ENCODE data around the gene ATXN1.

Gene ATXN1

DNA sequence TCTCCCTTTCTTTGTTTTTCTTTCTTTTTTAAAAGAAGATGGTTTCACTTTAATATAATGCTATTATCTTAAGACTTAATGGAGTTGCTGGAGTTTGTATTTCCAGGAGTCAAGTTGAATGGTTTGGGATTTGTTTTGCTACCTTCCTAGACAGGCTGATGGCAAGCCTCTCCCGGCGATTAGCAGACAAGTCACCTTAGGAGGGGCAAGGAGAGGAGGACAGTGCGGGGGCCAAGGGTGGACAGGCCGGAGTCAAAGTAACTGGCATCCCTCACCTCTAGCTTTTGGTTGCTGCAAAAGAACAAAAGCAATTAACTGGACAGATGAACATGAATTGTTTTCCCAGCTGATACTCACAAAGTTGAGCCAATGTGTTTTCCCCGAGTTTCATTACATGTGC is 465.8 kb downstream of the ATXN1 start:
- TF ChIP-seq, protein P1, sequence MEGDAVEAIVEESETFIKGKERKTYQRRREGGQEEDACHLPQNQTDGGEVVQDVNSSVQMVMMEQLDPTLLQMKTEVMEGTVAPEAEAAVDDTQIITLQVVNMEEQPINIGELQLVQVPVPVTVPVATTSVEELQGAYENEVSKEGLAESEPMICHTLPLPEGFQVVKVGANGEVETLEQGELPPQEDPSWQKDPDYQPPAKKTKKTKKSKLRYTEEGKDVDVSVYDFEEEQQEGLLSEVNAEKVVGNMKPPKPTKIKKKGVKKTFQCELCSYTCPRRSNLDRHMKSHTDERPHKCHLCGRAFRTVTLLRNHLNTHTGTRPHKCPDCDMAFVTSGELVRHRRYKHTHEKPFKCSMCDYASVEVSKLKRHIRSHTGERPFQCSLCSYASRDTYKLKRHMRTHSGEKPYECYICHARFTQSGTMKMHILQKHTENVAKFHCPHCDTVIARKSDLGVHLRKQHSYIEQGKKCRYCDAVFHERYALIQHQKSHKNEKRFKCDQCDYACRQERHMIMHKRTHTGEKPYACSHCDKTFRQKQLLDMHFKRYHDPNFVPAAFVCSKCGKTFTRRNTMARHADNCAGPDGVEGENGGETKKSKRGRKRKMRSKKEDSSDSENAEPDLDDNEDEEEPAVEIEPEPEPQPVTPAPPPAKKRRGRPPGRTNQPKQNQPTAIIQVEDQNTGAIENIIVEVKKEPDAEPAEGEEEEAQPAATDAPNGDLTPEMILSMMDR (IDR thresholded peaks at IDR 0.05; ENCODE audit: control extremely low read depth, extremely low read depth, low read depth, missing control alignments): no peak
- no peak for DNase-seq (ENCODE audit: extremely low spot score)
- ChIA-PET POLR2A (no interaction called here), CTCF (interaction anchor here (1.0 to 9.2 kb wide), 3 partner anchors 10 to 114 kb away, joined by 3 to 70 read pairs (median 4); no protein-coding TSS in a partner anchor)

DNA sequence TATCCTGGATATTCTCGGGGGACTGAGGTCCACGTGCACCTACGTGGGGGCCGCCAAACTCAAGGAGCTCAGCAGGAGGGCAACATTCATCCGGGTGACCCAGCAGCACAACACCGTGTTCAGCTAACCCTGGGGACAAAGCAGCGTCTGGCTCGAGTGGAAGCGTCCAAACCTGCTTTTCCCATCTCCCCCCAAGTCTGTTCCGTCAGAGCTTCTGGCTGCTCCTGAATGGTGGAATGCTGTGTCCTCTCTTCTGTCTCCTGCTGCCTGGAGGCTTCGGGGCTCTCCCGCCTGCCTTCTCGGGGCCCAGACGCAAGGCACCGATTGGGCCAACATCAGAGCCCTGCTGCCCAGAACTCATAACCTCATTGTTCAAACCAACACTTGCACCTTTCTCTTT is 466.2 kb downstream of the ATXN1 start:
- ChIA-PET CTCF (interaction anchor here (1.0 to 9.2 kb wide), 2 partner anchors 9 to 115 kb away, joined by 3 to 70 read pairs; no protein-coding TSS in a partner anchor), POLR2A (no interaction called here)
- no peak for DNase-seq (ENCODE audit: extremely low spot score)
- TF ChIP-seq, protein P1 (IDR thresholded peaks at IDR 0.05; ENCODE audit: control extremely low read depth, extremely low read depth, low read depth, missing control alignments): no peak

DNA sequence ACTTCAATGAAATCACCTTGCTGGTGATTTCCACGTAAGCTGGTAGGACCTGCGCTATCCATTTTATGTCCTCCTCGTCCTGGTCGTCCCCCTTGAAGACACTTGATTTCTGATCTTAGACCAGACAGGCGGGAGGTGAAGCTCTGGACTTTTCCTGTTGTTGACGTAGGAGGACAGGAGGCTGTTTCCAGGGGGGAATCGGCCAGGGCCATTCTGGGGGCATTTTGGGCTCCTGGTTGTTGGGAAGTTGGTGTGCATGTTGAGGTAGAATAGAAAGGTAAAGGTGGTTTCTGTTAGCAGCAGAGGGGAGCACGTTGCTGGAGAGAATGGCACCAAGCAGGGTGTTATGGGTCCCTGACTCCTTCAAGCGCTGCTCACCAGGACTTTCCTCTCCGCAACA is 466.9 kb downstream of the ATXN1 start:
- ChIA-PET CTCF (interaction anchor here (0.6 to 9.2 kb wide), 2 partner anchors 9 to 38 kb away, joined by 3 to 70 read pairs; no protein-coding TSS in a partner anchor), POLR2A (no interaction called here)
- no peak for DNase-seq (ENCODE audit: extremely low spot score)
- TF ChIP-seq, protein P1 (IDR thresholded peaks at IDR 0.05; ENCODE audit: control extremely low read depth, extremely low read depth, low read depth, missing control alignments): no peak

DNA sequence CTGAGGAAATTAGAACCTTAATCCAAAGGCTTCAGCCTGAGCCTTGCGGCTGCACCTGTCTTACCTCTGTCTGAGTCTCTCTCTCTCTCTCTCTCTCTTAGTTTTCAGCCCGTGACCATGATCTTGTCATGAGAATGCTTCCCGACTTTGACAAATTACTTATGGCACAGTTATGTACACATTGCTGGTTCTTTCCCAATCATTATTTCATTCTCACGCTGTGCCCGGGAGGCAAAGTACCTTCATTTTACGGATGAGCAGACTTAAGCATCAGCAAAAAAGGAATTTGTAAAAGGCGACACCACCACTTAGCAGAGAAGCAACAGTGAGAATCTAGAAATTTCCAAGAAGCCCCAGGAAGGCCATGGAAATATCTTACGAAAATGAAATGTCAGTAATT is 468.3 kb downstream of the ATXN1 start:
- ChIA-PET CTCF (interaction anchor here (1.0 to 9.2 kb wide), 4 partner anchors 7 to 24 kb away, joined by 3 to 70 read pairs (median 5); no protein-coding TSS in a partner anchor), POLR2A (no interaction called here)
- TF ChIP-seq, protein P1 (IDR thresholded peaks at IDR 0.05; ENCODE audit: control extremely low read depth, extremely low read depth, low read depth, missing control alignments): no peak
- no peak for DNase-seq (ENCODE audit: extremely low spot score)

DNA sequence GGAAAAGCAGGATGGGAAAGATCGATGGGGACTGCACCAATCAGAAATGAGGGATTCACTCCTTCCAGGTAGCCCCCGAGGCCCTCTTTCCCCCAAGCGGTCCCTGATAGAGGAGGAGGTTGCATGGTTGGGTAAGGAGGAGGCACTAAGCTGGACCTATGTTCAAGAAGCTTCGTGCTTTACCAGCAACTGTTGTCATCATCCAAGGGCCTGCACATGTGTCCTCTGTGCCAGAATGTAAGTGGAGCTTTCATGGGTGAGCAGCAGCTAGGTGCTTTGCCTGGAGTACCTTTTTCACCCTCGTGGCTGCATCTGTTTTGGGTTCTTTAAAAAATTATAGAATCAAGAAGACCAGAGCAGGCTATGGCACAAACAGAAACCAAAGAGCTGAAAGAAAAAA is 468.8 kb downstream of the ATXN1 start:
- POLR2A ChIA-PET: no interaction called here
- DNase-seq (ENCODE audit: extremely low spot score): no peak
- CTCF ChIA-PET: interaction anchor here (1.0 to 1.6 kb wide), 4 partner anchors 15 to 34 kb away, joined by 3 to 5 read pairs (median 4); no protein-coding TSS in a partner anchor
- TF ChIP-seq, protein P1 (IDR thresholded peaks at IDR 0.05; ENCODE audit: control extremely low read depth, extremely low read depth, low read depth, missing control alignments): no peak

DNA sequence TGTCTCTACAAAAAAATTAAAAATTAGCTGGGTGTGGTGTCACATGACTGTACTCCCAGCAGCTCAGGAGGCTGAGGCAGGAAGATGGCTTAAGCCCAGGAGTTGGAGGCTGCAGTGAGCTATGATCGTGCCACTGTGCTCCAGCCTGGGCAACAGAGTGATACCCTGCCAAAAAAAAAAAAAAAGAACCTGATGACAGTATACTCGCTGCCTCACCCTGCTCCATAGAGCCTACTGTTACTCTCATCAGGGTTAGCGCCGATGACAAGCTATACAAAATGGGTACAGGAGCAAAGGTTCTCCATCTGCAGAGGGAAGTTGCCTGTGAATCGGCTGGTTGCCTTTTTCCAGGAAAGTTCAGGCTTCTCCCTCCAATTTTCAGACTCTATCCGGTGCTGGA is 469.5 kb downstream of the ATXN1 start:
- POLR2A ChIA-PET: interaction anchor here (0.6 kb wide), 1 partner anchor 253 kb away, joined by 3 read pairs; no protein-coding TSS in a partner anchor
- CTCF ChIA-PET: interaction anchor here (1.0 to 1.6 kb wide), 4 partner anchors 16 to 86 kb away, joined by 3 to 5 read pairs (median 4); no protein-coding TSS in a partner anchor
- TF ChIP-seq, protein P1 (IDR thresholded peaks at IDR 0.05; ENCODE audit: control extremely low read depth, extremely low read depth, low read depth, missing control alignments): no peak
- DNase-seq (ENCODE audit: extremely low spot score): no peak

Data from GM10248 (cell line).